Measurements from ENCODE around the gene CRIP1.

- TF ChIP-seq, protein P1, sequence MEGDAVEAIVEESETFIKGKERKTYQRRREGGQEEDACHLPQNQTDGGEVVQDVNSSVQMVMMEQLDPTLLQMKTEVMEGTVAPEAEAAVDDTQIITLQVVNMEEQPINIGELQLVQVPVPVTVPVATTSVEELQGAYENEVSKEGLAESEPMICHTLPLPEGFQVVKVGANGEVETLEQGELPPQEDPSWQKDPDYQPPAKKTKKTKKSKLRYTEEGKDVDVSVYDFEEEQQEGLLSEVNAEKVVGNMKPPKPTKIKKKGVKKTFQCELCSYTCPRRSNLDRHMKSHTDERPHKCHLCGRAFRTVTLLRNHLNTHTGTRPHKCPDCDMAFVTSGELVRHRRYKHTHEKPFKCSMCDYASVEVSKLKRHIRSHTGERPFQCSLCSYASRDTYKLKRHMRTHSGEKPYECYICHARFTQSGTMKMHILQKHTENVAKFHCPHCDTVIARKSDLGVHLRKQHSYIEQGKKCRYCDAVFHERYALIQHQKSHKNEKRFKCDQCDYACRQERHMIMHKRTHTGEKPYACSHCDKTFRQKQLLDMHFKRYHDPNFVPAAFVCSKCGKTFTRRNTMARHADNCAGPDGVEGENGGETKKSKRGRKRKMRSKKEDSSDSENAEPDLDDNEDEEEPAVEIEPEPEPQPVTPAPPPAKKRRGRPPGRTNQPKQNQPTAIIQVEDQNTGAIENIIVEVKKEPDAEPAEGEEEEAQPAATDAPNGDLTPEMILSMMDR (IDR thresholded peaks at IDR 0.05; ENCODE audit: insufficient read depth, low read length, poor library complexity, severe bottlenecking), result no peak
- TF ChIP-seq EZH2phosphoT487 (conservative IDR thresholded peaks at IDR 0.05; ENCODE audit: low read length), result no peak
These were observed 14.7 kb upstream of the CRIP1 start for GRCh38 chr14:105471823-105472485.

Measured in SU-DHL-6 (cell line).